Thoracic aorta (tissue), 2 donors: ENCODE data around the gene CERS1. TPM values are rescaled to one million over a fixed set of nuclear protein-coding genes. Genes with fewer than 3 reads are reported as not detected.

Experiments
- ATAC-seq: fragments of 150-250 bp; one replicate; pipeline ENCODE4 v1.8.0; 2017; ENCODE audit warnings: low read depth; ENCODE audit not compliant: insufficient number of reproducible peaks, low FRiP score
- DNase-seq: peaks from one replicate; pipeline ENCODE4 v3.0.0-alpha.2; 2020; ENCODE audit warnings: low spot score
- H3K27ac ChIP-seq, 2 donors: fragments of 200-600 bp; sonication (generic); 1 replicate in 1 of 2; 2 replicates in 1 of 2; pipeline ENCODE4 v1.5.1; 2016; ENCODE audit warnings: mild to moderate bottlenecking in 2 of 2, moderate library complexity in 2 of 2
- H3K27me3 ChIP-seq: fragments of 200-600 bp; sonication (generic); replicated peaks from 2 replicates; pipeline ENCODE4 v1.6.0; 2016; ENCODE audit warnings: mild to moderate bottlenecking; ENCODE audit not compliant: insufficient read depth
- H3K36me3 ChIP-seq: fragments of 200-600 bp; sonication (generic); one replicate; pipeline ENCODE4 v1.5.1; 2016
- H3K4me1 ChIP-seq, 2 donors: fragments of 200-600 bp; sonication (generic); 1 replicate in 1 of 2; 2 replicates in 1 of 2; pipeline versions ENCODE4 v1.5.1 to v1.6.0; 2016; ENCODE audit warnings: low read depth in 2 of 2, mild to moderate bottlenecking in 1 of 2; ENCODE audit not compliant: control insufficient read depth in 1 of 2
- H3K4me3 ChIP-seq: fragments of 200-600 bp; sonication (generic); 2 replicates; pipeline ENCODE4 v1.5.1; 2016; ENCODE audit warnings: mild to moderate bottlenecking
- H3K9me3 ChIP-seq: fragments of 200-600 bp; sonication (generic); 2 replicates; pipeline ENCODE4 v1.5.1; 2016
- total RNA-seq, 2 donors: library from RNA; depleted of rRNA; stranded (reverse); fragments of >200 nt; gene quantifications; one replicate each; pipeline versions ENCODE4 v1.1.0 to v1.2.3, GENCODE V29; 2016
- TF ChIP-seq, protein P1 (sequence below): fragments of 200-600 bp; sonication (generic); IDR thresholded peaks from one replicate; pipeline ENCODE4 v1.5.1; 2019; ENCODE audit warnings: antibody characterized with exemption

Gene CERS1
- total RNA-seq, 2 donors from 2014 or later = 1.1 to 1.7 TPM

DNA sequence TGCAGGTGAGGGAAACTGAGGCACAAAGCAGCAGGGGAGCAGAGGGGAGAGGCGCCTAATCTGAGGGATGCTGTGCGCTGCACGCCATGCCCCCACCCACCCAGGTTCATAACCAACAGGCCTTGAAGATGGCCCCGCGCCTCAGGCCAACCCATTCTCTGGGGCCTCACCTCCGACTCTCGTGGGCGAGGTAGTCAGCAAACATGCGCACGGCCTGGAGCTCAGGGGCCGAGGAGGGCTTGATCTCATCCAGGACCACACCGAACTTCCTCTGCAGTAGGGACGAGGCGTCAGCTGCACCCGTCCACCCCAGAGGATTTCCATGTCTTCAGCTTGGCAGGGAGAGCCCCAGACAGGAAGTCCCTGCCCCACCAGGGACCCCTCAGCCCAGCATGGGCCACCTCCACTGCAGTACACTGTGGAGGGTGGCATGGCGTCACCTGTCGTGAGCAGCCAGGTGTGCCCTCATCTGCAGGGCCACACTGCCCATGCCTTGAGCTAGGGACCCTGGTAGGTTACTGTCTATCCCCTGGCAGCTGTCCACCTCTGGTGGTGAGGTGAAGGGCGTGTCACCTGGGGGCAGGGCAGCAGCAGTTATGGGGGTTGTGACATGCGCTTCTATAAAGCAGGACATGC, 15.0 kb upstream of the CERS1 start:
- TF ChIP-seq, protein P1, sequence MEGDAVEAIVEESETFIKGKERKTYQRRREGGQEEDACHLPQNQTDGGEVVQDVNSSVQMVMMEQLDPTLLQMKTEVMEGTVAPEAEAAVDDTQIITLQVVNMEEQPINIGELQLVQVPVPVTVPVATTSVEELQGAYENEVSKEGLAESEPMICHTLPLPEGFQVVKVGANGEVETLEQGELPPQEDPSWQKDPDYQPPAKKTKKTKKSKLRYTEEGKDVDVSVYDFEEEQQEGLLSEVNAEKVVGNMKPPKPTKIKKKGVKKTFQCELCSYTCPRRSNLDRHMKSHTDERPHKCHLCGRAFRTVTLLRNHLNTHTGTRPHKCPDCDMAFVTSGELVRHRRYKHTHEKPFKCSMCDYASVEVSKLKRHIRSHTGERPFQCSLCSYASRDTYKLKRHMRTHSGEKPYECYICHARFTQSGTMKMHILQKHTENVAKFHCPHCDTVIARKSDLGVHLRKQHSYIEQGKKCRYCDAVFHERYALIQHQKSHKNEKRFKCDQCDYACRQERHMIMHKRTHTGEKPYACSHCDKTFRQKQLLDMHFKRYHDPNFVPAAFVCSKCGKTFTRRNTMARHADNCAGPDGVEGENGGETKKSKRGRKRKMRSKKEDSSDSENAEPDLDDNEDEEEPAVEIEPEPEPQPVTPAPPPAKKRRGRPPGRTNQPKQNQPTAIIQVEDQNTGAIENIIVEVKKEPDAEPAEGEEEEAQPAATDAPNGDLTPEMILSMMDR = no peak
- Histone ChIP-seq H3K4me1 (no peaks in the 10 kb centered on the region), H3K27ac (no peak overlapping the region), H3K36me3 (peaks cover 48% of the 10 kb centered on the region), H3K27me3 (no peaks in the 10 kb centered on the region), H3K4me3 (no peak overlapping the region), H3K9me3 (no peaks in the 10 kb centered on the region)
- no peak for DNase-seq
- ATAC-seq = no peak

DNA sequence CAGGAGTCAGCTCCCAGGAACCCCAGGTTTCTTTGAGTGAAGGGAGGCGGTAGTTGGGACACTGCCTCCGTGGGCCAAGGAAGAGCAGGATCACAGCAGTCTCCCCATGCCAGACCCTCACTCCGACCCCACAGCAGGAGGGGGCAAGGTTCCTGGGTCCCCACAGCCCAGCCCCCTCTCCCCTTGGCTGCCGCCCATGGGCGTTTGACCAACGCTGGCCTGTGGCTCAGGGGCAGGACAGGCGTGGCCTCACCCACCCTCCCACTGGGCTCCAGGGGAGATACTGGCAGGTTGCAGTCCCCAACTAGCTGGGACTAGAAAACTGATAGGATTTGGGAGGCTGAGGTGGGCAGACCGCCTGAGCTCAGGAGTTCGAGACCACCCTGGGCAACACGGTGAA, 14.1 kb upstream of the CERS1 start:
- DNase-seq = no peak
- no peak for ATAC-seq
- H3K9me3 ChIP-seq = no peaks in the 10 kb centered on the region
- no peaks in the 10 kb centered on the region for H3K27me3 ChIP-seq
- H3K36me3 ChIP-seq = peaks cover 57% of the 10 kb centered on the region
- H3K4me3 ChIP-seq = no peak overlapping the region
- no peaks in the 10 kb centered on the region for H3K4me1 ChIP-seq
- TF ChIP-seq, protein P1 = no peak
- H3K27ac ChIP-seq = no peak overlapping the region

DNA sequence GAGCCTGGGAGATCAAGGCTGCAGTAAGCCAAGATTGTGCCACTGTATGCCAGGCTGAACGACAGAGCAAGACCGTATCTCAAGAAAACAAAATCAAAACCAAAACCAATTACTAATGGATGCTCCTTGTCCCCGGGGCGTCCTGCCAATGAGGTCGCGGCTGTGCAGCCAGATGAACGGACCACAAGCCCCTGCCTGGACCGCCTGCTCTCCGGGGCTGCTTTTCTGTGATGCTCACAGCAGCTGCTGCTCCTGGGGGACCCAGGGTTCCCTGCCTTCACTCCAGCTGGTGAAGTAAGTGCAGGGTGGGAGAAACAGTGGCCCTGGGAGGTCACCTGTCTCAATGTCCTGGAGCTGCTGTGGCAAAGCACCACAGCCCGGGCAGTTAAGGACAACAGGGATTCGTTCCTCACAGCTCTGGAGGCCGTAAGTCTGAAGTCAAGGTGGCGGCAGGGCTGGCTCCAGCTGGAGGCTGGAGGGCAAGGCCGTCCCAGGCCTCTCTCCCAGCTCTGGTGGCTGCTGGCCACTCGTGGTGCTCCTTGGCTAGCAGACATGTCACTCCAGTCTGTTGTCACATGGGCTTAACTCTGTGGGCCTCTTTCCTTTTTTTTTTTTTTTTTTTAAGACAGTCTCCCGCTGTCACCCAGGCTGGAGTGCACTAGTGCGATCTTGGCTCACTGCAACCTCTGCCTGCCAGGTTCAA, 13.1 kb upstream of the CERS1 start:
- H3K27ac ChIP-seq = no peak overlapping the region
- H3K4me3 ChIP-seq = no peak overlapping the region
- no peak for ATAC-seq
- H3K27me3 ChIP-seq = no peaks in the 10 kb centered on the region
- H3K9me3 ChIP-seq = no peaks in the 10 kb centered on the region
- TF ChIP-seq, protein P1 = no peak
- no peak for DNase-seq
- peaks cover 60% of the 10 kb centered on the region for H3K36me3 ChIP-seq
- no peaks in the 10 kb centered on the region for H3K4me1 ChIP-seq

DNA sequence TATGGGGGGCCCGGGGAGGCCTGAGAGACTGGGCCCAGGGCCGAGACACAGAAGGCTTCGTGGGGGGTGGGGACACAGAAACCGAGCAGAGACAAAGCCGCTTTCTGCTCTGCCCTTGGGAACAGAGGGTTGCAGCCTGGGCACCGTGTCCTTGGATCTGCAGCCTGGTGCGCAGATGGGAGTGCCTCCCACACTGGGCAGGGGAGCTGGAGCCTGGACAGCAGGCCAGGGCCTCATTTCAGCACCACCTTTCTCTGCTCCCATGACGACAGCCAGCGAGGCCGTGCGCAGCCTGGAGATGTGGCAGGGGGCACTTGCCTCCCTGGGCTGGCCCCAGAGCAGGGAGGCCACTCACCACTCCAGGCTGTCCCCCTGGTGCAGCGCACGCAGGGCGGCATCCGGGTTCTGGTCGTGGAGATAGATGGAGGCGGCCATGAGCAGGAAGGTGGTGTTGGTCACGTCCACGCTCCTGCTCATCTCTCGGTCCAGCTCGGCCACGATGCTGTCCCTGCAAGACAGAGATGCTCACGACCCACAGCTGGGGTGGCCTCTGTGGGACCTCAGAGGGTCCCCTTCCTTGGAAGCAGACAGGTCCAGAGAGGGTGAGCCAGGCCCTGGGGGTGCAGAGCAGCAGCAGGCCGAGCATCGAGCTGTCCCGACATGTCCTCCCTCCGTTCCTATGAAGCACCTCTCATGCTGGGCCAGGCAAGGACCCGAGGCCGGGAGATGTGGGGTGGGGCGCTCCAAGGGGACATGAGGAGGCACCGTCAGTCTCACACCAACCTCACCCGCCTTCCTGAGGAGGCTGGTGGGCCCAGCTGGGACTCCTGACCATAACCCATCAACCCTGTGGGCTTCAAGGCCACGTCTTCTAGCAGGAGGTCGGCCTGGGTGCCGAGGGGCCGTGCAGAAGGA, 10.9 kb upstream of the CERS1 start:
- TF ChIP-seq, protein P1 = no peak
- ATAC-seq (no peak), DNase-seq (no peak)
- Histone ChIP-seq H3K4me3 (no peak overlapping the region), H3K36me3 (peaks cover 46% of the 10 kb centered on the region), H3K9me3 (no peaks in the 10 kb centered on the region), H3K4me1 (no peaks in the 10 kb centered on the region), H3K27me3 (no peaks in the 10 kb centered on the region), H3K27ac (no peak overlapping the region)
